HFFc6 (cell line): ENCODE results near the gene AUTS2. TPM values are rescaled to one million over a fixed set of nuclear protein-coding genes. Genes with fewer than 3 reads are reported as not detected.

Experiments used
- DNase-seq: peaks from one replicate; pipeline ENCODE4 v3.0.0-alpha.2; 2018
- H3K27ac Mint-ChIP-seq: 2 replicates; pipeline ENCODE4 v1.8.0; 2020; ENCODE audit warnings: mild to moderate bottlenecking, mixed read lengths
- H3K27me3 Mint-ChIP-seq: 2 replicates; pipeline ENCODE4 v1.8.0; 2021; ENCODE audit warnings: mild to moderate bottlenecking, moderate library complexity, mixed read lengths; ENCODE audit not compliant: insufficient read depth
- H3K36me3 Mint-ChIP-seq: 2 replicates; pipeline ENCODE4 v1.8.0; 2021; ENCODE audit warnings: low read depth, mixed read lengths
- H3K4me1 Mint-ChIP-seq: 2 replicates; pipeline ENCODE4 v1.8.0; 2020; ENCODE audit warnings: low read depth, mixed read lengths
- H3K4me3 Mint-ChIP-seq: 2 replicates; pipeline ENCODE4 v1.8.0; 2020; ENCODE audit warnings: mild to moderate bottlenecking, moderate library complexity, mixed read lengths
- H3K9me3 Mint-ChIP-seq: 2 replicates; pipeline ENCODE4 v1.8.0; 2020; ENCODE audit warnings: mild to moderate bottlenecking, mixed read lengths
- total RNA-seq, 6 experiments: library from RNA; stranded (reverse); fragmentation: NEBNext Ultra II Directional; extraction: Animal tissue kit (Norgen Biotek cat#: 25700); gene quantifications; 2 replicates in 1 of 6; 3 replicates in 5 of 6; pipeline ENCODE4 v1.2.3, GENCODE V29; 2021
- TF ChIP-seq, protein P1 (sequence below): fragments of 200-600 bp; sonication (generic); IDR thresholded peaks from 2 replicates; pipeline ENCODE4 v1.5.0; 2021; ENCODE audit warnings: antibody characterized with exemption, mild to moderate bottlenecking

Gene AUTS2
- total RNA-seq, 6 experiments from 2014 or later, result 0.02 to 0.19 (median 0.16) TPM; not detected in 2

DNA sequence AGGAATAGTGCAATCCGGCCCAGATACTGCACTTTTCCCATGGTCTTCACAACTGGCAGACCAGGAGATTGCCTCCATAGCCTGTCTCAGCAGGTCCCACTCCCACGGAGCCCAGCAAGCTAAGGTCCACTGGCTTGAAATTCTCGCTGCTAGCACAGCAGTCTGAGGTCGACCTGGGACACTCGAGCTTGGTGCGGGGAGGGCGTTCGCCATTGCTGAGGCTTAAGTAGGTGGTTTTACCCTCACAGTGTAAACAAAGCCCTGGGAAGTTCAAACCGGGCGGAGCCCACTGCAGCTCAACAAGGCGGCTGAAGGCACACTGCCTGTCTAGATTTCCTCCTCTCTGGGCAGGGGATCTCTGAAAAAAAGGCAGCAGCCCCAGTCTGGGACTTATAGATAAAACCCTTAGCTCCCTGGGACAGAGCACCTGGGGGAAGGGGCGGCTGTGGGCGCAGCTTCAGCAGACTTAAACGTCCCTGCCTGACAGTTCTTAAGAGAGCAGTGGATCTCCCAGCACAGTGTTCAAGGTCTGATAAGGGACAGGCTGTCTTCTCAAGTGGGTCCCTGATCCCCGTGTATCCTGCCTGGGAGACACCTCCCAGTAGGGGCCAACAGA is 1240.1 kb downstream of the AUTS2 start:
- H3K9me3 Mint-ChIP-seq, result peaks cover 17% of the 10 kb centered on the region
- no peaks in the 10 kb centered on the region for H3K36me3 Mint-ChIP-seq
- no peak for DNase-seq
- no peak overlapping the region for H3K27ac Mint-ChIP-seq
- no peak overlapping the region for H3K4me3 Mint-ChIP-seq
- no peaks in the 10 kb centered on the region for H3K4me1 Mint-ChIP-seq
- H3K27me3 Mint-ChIP-seq, result peaks cover 2% of the 10 kb centered on the region
- TF ChIP-seq, protein P1, sequence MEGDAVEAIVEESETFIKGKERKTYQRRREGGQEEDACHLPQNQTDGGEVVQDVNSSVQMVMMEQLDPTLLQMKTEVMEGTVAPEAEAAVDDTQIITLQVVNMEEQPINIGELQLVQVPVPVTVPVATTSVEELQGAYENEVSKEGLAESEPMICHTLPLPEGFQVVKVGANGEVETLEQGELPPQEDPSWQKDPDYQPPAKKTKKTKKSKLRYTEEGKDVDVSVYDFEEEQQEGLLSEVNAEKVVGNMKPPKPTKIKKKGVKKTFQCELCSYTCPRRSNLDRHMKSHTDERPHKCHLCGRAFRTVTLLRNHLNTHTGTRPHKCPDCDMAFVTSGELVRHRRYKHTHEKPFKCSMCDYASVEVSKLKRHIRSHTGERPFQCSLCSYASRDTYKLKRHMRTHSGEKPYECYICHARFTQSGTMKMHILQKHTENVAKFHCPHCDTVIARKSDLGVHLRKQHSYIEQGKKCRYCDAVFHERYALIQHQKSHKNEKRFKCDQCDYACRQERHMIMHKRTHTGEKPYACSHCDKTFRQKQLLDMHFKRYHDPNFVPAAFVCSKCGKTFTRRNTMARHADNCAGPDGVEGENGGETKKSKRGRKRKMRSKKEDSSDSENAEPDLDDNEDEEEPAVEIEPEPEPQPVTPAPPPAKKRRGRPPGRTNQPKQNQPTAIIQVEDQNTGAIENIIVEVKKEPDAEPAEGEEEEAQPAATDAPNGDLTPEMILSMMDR, result no peak
